SIG-M5 (cell line): Measurements from ENCODE around the gene ST3GAL4.
"Not testable (repeated sequence)": the region's sequence is repeated elsewhere in the genome, so short reads cannot be mapped to it uniquely, and the experiment has no call there.

Source experiments
- DNase-seq: peaks from one replicate; lab custom pipeline; 2025; lab: John Stamatoyannopoulos, UW

The ST3GAL4 gene

DNA sequence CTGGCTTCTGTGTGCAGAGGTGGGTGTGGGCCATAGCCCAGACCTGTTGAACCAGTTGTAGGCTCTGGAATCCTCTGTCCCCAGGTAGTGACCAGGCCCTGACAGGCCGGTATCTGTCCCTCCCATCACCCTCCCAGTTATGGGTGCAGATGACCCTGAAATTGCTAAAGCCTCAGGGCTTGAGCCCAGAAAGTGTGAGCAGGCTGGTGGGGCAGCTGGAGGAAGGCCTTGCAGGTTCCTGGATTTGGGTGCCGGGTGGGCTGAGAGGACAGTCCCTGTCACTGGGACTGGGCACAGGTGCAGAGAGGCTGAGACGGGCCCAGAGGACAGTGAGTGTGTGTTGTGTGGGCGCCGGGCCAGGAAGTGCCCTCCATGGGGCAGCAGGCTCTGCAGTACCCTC, 10.0 kb downstream of the ST3GAL4 start:
- not testable (repeated sequence) for DNase-seq

DNA sequence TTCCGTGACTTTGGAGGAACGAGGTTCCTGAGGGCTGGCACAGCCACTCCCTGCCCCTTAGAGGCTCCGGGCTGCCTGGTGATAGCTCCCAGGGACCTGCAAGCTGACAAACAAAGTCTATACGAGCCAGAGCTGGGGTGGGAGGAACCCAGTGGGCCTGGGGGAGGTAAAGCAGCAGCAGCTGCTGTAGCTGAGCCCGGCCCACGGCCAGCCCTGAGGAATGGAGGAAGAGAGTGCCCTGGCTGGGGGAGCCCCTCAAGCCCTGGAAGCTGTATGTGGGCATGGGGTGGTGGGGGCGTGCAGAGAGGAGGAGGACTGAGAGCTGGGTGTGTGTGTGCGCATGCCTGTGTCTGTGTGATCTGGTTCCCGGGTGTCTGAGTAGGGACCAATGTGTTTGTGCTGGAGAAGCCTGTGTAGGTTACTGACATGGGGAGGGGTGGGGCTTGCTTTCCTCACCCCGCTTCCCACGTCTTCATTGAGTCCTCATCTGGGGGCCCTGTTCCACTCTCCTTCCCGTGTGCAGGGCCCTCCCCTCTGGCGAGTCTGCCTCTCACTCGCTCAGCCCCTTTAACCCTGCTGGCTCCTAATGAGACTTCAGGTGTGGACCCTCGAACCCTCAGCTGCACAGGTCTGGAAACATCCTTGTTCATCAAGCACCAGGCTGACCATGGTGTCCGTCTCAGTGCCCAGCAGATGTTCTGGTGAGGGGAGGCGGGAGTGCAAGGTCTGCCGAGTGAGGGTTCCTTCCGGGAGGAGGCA, 10.8 kb downstream of the ST3GAL4 start:
- no peak for DNase-seq

DNA sequence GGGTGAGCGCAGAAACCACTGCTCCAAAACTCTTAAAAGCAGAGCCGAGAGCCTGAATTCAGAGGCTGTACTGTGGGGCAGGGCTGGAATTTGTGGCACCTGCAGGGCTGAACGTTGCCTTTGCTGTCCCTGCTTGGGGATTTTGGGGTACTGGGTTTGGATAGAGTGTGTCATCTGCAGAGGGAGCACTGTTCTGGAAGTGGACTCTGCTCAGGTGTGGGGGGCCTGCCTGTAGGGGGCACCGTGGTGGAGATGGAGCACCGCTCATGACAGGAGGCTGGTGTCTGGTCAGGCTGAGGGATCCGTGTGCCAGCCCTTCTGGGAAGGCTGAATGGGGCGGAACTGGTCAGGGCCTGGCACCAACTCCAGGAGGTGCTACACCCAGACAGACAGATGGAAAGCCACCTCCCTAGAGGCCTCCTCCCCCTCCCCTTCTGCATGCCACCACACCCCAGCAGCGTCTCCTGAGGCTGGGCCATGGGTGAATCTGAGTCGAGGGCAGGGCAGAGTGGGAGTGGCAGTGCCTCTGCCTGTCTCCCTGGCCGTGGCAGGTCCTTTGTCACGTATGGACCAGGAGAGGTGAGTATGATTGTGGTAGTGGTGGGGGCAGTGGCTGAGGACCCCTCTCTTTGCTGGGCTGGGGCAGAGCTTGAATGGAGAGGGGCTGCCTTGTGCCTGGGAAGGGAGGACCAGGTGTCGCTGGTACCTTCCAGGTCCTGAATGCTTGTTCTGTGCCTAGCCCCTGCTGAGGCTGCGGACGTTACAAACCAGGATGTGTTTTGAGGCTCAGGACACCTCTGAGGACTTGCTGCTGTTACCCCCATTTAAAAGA, 11.6 kb downstream of the ST3GAL4 start:
- not testable (repeated sequence) for DNase-seq

DNA sequence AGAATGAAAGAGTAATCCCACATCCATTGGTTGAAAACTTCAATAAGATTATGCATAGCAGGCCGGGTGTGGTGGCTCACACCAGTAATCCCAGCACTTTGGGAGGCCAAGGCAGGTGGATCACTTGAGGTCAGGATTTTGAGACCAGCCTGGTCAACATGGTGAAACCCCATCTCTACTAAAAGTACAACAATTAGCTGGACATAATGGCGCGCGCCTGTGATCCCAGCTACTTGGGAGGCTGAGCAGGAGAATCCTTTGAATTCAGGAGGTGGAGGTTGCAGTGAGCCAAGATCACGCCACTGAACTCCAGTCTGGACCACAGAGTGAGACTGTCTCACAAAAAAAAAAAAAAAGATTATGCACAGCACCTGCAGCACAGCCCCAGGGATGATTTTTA, 12.3 kb downstream of the ST3GAL4 start:
- DNase-seq = not testable (repeated sequence)

DNA sequence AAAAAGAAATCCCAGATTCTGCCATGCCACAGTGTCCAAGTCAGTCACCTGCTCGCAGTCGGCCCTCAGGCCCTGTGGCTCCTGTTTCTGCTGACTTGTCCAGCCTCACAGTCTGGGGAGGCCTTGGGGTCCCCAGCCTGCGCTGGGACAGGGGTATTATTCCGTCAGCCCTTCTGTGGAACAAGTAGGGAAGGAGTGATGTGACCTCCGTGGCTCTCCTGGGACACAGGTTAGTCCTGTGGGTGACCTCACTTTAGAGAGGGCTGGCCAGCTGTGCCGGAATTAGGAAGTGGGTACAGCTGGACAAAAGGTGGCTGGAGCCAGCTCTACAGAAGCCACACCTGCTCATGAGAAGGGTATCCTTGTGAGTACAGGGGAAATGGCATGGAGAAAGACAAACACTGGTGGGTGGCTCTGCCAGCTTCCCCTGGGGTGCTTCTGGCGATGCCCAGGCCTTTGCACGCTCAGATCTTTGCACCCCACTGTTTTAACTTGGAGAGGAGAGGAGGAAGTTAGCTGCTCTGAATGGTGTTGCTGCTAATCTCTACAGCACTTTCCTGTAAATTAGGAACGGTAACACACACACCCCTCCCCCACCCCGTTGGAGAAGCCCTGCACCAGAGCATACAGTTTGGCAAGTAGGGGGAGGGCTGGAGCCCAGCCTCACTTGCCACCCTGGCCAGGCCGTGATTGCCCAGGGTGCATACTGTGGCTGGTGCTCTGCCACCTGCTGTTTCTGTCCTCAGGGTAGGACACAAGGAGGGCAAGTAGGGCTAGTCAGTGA, 13.0 kb downstream of the ST3GAL4 start:
- DNase-seq = not testable (repeated sequence)

DNA sequence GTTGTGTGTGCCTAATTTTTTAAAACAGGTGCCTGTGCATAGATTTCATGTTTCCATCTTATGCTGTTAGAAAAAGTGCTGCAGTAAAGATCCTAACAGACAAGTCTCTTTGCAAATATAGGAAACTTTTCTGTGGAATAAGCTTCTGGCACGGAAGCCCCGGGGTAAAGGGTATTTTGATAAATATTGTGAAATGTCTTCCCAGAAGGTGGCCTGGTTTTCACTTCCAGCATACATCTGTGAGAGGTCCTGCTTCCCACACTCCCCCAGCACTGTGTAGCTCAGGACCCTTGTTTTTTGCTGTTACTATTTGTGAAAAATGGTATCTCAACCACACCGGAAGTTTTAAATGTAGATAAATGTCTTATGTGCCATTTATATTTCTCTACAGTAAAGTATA, 14.5 kb downstream of the ST3GAL4 start:
- DNase-seq = no peak

DNA sequence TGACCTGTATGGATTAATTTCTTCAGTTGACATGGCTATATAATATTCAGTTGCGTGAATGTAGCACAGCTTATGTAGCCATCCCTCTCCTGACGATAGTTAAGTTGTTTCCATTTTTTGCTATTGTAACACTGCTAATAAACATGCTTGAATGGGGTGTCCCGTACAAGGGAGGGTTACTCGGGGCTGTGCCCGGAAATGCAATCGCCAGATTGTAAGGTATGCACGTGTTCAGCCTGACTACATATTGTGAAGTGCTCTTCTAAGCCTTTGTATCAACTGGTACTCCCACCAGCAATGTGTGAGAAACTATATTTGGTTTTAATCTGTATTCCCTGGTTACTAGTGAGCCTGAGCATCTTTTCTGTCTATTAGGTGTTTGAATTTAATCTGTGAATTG, 16.1 kb downstream of the ST3GAL4 start:
- DNase-seq = no peak

DNA sequence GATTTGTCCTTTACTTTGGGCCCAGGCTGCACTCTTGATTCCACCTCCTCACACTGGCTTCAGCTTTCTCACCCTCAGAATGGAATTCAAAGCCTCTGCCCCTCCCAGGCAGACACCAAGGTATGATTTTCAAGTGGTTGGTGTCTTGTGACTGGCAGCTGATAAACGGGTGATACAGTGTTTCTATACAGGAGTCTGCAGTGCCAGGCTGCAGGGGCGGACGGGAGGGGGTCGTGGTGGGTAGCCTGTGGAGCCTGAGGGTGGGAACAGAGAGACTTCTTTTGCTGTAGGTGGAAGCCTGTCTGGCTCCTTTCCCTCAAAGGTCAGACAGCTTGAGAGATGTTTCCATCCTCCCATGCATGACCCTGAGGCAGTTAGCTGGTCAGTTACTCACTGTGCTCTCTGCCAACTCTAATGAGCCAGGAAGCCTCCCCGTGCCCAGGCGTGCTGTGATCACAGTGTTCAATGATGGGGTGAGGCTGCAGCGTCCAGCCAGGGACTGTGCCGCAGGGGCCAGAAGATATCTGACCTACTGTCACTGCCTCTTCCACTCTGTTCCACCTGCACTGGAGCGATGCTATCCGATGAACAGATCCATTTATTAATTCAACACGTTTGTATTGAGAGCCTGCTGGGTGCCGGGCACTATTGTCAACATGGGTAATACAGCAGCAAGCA, 18.0 kb downstream of the ST3GAL4 start:
- not testable (repeated sequence) for DNase-seq

DNA sequence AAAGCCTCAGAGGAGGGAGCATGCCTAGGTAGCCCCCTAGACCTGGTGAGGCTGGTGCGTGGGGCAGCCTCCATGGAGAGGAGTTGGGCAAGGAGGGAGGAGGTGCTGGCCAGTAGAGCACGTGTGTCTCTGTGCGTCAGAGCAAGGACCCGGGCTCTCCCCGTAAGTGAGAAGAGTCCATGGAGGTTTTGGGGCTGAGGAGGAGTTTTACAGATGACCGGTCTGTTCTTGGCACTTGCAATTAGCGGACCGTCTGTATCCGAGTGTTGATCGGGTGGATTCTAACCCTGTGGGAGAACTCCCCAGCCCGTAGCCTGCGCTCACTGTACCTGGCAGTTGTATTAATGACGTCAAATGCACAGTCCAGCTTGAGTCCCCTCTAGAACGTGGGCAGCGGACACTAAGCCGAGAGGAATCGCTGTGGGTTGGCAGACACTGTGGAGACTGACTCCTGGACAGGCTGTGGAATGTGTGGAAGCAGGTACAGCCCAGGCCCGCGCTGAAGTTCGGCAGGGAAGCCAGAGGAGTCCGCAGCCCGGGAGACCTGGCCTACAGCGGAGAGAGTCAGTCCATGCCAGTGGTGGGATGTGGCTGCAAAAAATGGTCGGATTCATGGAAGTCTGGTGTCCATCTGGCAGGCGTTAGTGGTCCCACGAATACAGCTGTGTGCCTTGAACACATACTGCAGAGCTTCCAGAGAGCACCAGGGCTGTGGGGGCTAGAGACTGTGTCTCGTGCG, 19.2 kb downstream of the ST3GAL4 start:
- DNase-seq = not testable (repeated sequence)

DNA sequence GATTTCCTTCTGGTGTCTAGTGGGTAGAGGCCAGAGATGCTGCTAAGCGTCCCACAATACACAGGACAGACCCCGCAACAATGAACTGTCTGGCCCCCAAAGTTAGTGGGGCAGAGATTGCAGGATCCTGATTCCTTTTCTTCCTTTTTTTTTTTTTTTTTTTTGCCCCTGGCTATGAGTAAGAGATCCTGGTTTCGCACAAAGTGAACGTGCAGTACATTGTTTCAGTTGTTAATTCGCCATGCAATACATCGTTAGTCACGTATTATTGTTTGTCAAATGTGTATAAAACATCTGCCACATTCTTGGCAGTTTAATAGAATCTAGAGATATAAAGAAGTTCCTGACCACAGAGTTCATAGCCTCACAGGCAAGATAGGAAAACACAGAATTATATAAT, 20.2 kb downstream of the ST3GAL4 start:
- DNase-seq = no peak

DNA sequence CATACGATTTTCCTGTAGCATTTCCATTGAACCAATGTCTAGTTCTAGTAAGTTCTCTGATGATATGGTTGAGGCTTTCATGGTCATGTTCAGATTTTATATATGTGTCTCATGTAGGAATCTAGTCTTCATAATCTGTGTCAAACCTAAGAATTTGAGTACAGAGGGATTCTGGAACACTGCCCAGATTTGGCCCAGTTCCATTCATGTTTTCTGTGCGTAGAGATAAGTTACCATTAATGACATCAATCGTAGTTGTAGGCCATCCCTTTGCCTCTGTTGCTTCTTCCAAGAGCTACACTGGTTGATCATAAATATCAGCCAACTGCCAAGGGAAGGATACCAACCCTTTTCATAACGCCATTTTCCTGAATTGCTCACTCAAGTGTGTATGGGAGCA, 23.3 kb downstream of the ST3GAL4 start:
- no peak for DNase-seq

DNA sequence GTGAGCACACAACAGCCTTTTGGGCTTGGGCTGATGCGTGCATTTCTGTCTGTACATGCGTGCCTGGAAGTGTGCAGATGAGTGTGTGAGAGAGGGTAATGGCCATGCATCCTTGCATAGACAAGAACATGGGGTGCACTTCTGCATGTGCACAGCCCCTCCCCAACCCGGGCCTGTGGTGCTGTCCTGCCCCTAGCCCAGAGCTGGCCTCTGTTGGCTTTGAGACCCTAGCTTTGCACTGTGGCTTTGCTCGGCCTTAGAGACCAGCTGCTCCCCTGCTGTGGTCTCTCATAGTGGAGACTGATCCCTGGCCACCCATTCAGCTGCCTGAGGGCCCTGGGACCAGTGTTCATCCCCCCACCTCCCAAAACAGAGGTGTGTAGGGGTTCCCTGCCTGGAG, 25.4 kb downstream of the ST3GAL4 start:
- DNase-seq = no peak

DNA sequence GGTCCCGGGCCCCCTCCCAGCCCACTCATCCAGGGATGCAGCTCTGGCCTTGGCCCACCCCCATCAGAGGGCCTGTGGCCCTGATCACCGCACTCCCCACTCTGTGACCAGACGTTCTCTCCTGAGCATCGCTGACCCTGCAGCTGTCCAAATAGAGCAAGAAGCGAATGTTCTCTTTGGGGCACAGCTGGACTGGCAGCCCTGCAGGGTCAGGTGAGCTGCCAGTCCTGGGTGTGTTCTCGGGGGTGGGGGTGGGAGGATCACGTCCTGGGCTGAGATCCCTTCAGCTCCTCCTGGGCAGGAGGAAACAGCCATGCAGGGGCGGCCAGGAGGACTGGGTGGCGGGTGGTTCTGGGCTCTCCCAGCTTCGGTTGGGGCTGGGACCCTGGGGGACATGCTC, 26.5 kb downstream of the ST3GAL4 start:
- DNase-seq = not testable (repeated sequence)

DNA sequence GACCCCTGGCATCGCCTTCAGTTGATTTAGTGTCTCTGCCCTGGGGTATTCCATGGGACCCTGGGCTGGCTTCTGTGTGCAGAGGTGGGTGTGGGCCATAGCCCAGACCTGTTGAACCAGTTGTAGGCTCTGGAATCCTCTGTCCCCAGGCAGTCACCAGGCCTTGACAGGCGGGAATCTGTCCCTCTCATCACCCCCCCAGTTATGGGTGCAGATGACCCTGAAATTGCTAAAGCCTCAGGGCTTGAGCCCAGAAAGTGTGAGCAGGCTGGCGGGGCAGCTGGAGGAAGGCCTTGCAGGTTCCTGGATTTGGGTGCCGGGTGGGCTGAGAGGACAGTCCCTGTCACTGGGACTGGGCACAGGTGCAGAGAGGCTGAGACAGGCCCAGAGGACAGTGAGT, 27.2 kb downstream of the ST3GAL4 start:
- DNase-seq = not testable (repeated sequence)

DNA sequence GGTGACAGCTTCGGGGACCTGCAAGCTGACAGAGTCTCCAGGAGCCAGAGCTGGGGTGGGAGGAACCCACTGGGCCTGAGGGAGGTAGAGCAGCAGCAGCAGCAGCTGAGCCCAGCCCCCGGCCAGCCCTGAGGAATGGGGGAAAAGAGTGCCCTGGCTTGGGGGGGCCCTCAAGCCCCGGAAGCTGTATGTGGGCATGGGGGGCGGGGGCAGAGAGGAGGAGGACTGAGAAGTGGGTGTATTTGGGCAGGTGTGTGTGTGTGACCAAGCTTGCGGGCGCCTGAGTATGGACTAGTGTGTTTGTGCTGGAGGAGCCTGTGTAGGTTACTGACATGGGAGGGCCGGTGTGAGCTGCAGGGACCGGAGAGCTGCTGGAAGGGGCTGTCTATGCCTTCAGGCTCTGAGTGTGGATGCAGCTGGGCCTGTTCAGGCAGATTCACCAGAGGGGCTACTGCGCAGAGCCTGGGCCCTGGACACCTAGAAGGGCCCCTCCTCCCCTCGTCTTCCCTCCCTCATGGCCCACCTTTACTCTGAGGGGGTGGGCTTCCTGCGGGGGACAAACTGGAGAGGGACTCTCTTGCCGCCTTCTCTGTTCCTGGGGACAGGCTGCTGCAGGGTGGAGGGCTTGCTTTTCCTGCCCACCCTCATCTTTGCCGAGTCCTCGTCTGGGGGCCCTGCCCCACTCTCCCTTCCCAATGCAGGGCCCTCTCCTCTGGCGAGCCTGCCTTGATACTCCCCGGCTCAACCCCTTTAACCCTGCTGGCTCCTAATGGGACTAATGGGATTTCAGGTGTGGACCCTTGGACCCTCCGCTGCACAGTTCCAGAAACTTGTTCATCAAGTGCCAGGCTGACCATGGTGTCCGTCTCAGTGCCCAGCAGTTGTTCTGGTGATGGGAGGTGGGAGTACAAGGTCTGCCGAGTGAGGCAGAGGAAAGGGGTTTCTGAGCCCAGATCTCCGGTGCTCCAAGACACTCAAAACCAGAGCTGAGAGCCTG, 28.2 kb downstream of the ST3GAL4 start:
- no peak for DNase-seq

DNA sequence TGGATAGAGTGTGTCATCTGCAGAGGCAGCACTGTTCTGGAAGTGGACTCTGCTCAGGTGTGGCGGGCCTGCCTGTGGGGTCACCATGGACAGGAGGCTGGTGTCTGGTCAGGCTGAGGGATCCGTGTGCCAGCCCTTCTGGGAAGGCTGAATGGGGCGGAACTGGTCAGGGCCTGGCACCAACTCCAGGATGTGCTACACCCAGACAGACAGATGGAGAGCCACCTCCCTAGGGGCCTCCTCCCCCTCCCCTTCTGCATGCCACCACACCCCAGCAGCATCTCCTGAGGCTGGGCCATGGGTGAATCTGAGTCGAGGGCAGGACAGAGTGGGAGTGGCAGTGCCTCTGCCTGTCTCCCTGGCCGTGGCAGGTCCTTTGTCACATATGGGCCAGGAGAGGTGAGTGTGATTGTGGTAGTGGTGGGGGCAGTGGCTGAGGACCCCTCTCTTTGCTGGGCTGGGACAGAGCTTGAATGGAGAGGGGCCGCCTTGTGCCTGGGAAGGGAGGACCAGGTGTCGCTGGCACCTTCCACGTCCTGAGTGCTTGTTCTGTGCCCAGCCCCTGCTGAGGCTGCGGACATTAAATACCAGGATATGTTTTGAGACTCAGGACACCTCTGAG, 29.1 kb downstream of the ST3GAL4 start:
- DNase-seq = no peak

DNA sequence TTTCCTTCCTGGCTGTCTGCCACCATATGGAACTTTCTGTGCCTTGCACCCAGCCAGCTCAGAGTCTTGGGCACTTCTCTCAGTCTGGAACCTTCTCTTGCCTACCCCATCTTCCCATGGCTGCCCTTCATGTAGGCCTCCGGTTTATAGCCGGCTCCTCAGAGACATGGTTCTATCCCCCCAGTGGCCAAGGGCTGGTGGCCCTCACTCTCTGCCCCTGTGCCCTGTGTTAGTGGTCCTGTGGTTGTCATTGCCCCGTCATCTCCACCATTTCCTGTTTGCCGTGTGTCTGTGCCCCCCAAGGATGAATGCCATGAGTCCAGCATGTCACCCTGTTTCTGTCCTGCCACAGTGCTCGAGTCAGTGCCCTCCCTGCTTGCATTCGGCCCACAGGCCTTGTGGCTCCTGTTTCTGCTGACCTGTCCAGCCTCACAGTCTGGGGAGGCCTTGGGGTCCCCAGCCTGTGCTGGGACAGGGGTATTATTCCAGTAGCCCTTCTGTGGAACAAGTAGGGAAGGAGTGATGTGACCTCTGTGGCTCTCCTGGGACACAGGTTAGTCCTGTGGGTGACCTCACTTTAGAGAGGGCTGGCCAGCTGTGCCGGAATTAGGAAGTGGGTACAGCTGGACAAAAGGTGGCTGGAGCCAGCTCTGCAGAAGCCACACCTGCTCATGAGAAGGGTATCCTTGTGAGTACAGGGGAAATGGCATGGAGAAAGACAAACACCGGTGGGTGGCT, 30.7 kb downstream of the ST3GAL4 start:
- DNase-seq = no peak

DNA sequence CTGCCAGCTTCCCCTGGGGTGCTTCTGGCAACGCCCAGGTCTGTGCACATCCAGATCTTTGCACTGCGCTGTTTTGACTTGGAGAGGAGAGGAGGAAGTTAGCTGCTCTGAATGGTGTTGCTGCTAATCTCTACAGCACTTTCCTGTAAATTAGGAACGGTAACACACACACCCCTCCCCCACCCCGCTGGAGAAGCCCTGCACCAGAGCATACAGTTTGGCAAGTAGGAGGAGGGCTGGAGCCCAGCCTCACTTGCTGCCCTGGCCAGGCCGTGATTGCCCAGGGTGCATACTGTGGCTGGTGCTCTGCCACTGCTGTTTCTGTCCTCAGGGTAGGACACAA, 31.2 kb downstream of the ST3GAL4 start:
- not testable (repeated sequence) for DNase-seq

DNA sequence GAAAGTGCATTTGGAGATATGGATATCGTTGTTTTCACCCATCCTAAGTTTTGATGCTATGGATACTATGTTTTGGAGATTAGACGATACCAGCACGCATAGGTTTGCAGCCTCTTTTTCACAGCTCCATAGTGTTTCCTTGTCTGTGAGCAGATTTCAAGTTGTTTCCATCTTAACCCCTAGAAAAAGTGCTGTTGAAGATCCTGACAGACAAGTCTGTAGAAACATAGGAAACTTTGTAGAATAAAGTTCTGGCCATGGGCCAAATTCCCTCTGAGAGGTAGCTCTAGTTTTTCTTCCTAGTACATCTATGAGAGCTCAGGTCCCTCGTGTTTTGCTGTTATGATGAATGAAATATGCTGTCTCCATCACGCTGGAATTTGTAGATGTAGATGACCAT, 32.4 kb downstream of the ST3GAL4 start:
- DNase-seq = no peak
